Nephron progenitor cell (in vitro differentiated cells): ENCODE measurements around the gene HUNK.

Experiments
- DNase-seq: peaks from one replicate; pipeline ENCODE4 v3.0.0; 2021
- H3K27ac Mint-ChIP-seq: 2 replicates; pipeline ENCODE4 v1.8.0; 2021; ENCODE audit warnings: mild to moderate bottlenecking, moderate library complexity, mixed read lengths
- H3K27me3 Mint-ChIP-seq: 2 replicates; pipeline ENCODE4 v1.8.0; 2021; ENCODE audit warnings: mild to moderate bottlenecking, low read depth, mixed read lengths; ENCODE audit not compliant: poor library complexity
- H3K36me3 Mint-ChIP-seq: 2 replicates; pipeline ENCODE4 v1.8.0; 2021; ENCODE audit warnings: low read depth, mixed read lengths
- H3K4me1 Mint-ChIP-seq: 2 replicates; pipeline ENCODE4 v1.8.0; 2021; ENCODE audit warnings: mixed read lengths
- H3K4me3 Mint-ChIP-seq: 2 replicates; pipeline ENCODE4 v1.8.0; 2021; ENCODE audit warnings: mild to moderate bottlenecking, moderate library complexity, mixed read lengths
- H3K9me3 Mint-ChIP-seq: 2 replicates; pipeline ENCODE4 v1.8.0; 2021; ENCODE audit warnings: mild to moderate bottlenecking, moderate library complexity, mixed read lengths
- TF ChIP-seq, protein P1 (sequence below): fragments of 200-600 bp; sonication (generic); IDR thresholded peaks from 2 replicates; pipeline ENCODE4 v1.5.0; 2021; ENCODE audit warnings: antibody characterized with exemption

The HUNK gene

GRCh38 chr21:32048353-32048752 lies 175.5 kb downstream of the HUNK start:
- Mint-ChIP-seq H3K27me3 (no peaks in the 10 kb centered on the region), H3K4me1 (peaks cover 33% of the 10 kb centered on the region), H3K27ac (no peak overlapping the region), H3K9me3 (peaks cover 19% of the 10 kb centered on the region), H3K4me3 (no peak overlapping the region), H3K36me3 (peaks cover 9% of the 10 kb centered on the region)
- DNase-seq = no peak
- TF ChIP-seq, protein P1, sequence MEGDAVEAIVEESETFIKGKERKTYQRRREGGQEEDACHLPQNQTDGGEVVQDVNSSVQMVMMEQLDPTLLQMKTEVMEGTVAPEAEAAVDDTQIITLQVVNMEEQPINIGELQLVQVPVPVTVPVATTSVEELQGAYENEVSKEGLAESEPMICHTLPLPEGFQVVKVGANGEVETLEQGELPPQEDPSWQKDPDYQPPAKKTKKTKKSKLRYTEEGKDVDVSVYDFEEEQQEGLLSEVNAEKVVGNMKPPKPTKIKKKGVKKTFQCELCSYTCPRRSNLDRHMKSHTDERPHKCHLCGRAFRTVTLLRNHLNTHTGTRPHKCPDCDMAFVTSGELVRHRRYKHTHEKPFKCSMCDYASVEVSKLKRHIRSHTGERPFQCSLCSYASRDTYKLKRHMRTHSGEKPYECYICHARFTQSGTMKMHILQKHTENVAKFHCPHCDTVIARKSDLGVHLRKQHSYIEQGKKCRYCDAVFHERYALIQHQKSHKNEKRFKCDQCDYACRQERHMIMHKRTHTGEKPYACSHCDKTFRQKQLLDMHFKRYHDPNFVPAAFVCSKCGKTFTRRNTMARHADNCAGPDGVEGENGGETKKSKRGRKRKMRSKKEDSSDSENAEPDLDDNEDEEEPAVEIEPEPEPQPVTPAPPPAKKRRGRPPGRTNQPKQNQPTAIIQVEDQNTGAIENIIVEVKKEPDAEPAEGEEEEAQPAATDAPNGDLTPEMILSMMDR = no peak
